H9 (cell line): ENCODE results near the gene ARRB1. TPM values are rescaled to one million over a fixed set of nuclear protein-coding genes. Genes with fewer than 3 reads are reported as not detected.

Experiments used
- DNase-seq: peaks from one replicate; pipeline ENCODE4 v3.0.0-alpha.2; 2017
- H2AFZ ChIP-seq: one replicate; pipeline ENCODE4 v1.6.1; 2013; ENCODE audit warnings: mild to moderate bottlenecking, low read length, control low read depth, moderate library complexity
- H2AK5ac ChIP-seq: 2 replicates; pipeline ENCODE4 v1.6.1; 2013; ENCODE audit warnings: low read length, control low read depth, mixed read lengths; ENCODE audit not compliant: insufficient read length
- H2BK120ac ChIP-seq: one replicate; pipeline ENCODE4 v1.6.1; 2013; ENCODE audit warnings: low read depth, mild to moderate bottlenecking, low read length, control low read depth, inconsistent platforms; ENCODE audit not compliant: poor library complexity, severe bottlenecking
- H2BK12ac ChIP-seq: 2 replicates; pipeline ENCODE4 v1.6.1; 2013; ENCODE audit warnings: low read length, control low read depth, mixed read lengths, low read depth; ENCODE audit not compliant: insufficient read length
- H2BK15ac ChIP-seq: 2 replicates; pipeline ENCODE4 v1.6.1; 2013; ENCODE audit warnings: low read depth, low read length, control low read depth
- H2BK20ac ChIP-seq: one replicate; pipeline ENCODE4 v1.6.1; 2013; ENCODE audit warnings: low read depth, mild to moderate bottlenecking, low read length, control low read depth, inconsistent platforms; ENCODE audit not compliant: poor library complexity, severe bottlenecking
- H2BK5ac ChIP-seq: 2 replicates; pipeline ENCODE4 v1.6.1; 2013; ENCODE audit warnings: low read length, control low read depth, mixed read lengths; ENCODE audit not compliant: insufficient read length
- H3K14ac ChIP-seq: 2 replicates; pipeline ENCODE4 v1.6.1; 2013; ENCODE audit warnings: low read length, control low read depth; ENCODE audit not compliant: insufficient read depth
- H3K18ac ChIP-seq: 2 replicates; pipeline ENCODE4 v1.6.1; 2013; ENCODE audit warnings: low read depth, mild to moderate bottlenecking, mixed read lengths, low read length, control low read depth; ENCODE audit not compliant: insufficient read length
- H3K23ac ChIP-seq: 2 replicates; pipeline ENCODE4 v1.6.1; 2013; ENCODE audit warnings: low read length, control low read depth, mixed read lengths, low read depth; ENCODE audit not compliant: insufficient read length
- H3K23me2 ChIP-seq: 2 replicates; pipeline ENCODE4 v1.6.1; 2013; ENCODE audit warnings: low read depth, mild to moderate bottlenecking, mixed read lengths, low read length, control low read depth; ENCODE audit not compliant: insufficient read length, poor library complexity, severe bottlenecking
- H3K27ac ChIP-seq: 2 replicates; pipeline ENCODE4 v1.5.1; 2013; ENCODE audit warnings: low read length, control low read depth, mixed read lengths, low read depth; ENCODE audit not compliant: insufficient read length
- H3K27me3 ChIP-seq: 2 replicates; pipeline ENCODE4 v1.6.1; 2013; ENCODE audit warnings: low read length, control low read depth, inconsistent platforms; ENCODE audit not compliant: insufficient read depth
- H3K4ac ChIP-seq: 2 replicates; pipeline ENCODE4 v1.6.1; 2013; ENCODE audit warnings: low read depth, mild to moderate bottlenecking, control low read depth, inconsistent platforms, low read length, moderate library complexity
- H3K4me1 ChIP-seq: 2 replicates; pipeline ENCODE4 v1.6.1; 2013; ENCODE audit warnings: low read length, control low read depth, inconsistent platforms; ENCODE audit not compliant: insufficient read depth
- H3K4me2 ChIP-seq: 2 replicates; pipeline ENCODE4 v1.6.1; 2013; ENCODE audit warnings: low read length, control low read depth, mixed read lengths; ENCODE audit not compliant: insufficient read length, insufficient read depth
- H3K56ac ChIP-seq: 2 replicates; pipeline ENCODE4 v1.6.1; 2013; ENCODE audit warnings: low read depth, mild to moderate bottlenecking, mixed read lengths, low read length, control low read depth; ENCODE audit not compliant: insufficient read length
- H3K79me1 ChIP-seq: 2 replicates; pipeline ENCODE4 v1.6.1; 2013; ENCODE audit warnings: low read depth, mild to moderate bottlenecking, moderate library complexity, low read length, control low read depth, inconsistent platforms; ENCODE audit not compliant: insufficient read depth, poor library complexity, severe bottlenecking
- H3K79me2 ChIP-seq: 2 replicates; pipeline ENCODE4 v1.6.1; 2013; ENCODE audit warnings: low read length, control low read depth, inconsistent platforms; ENCODE audit not compliant: insufficient read depth
- H3K9ac ChIP-seq: 2 replicates; pipeline ENCODE4 v1.6.1; 2013; ENCODE audit warnings: low read length, control low read depth, mixed read lengths; ENCODE audit not compliant: insufficient read length; ENCODE audit errors: extremely low read depth
- H3K9me3 ChIP-seq: one replicate; pipeline ENCODE4 v1.6.1; 2013; ENCODE audit warnings: low read depth, low read length, inconsistent platforms; ENCODE audit not compliant: control insufficient read depth
- H3T11ph ChIP-seq: one replicate; pipeline ENCODE4 v1.6.1; 2013; ENCODE audit warnings: mild to moderate bottlenecking, low read length, control low read depth, inconsistent platforms
- H4K20me1 ChIP-seq: one replicate; pipeline ENCODE4 v1.6.1; 2013; ENCODE audit not compliant: control insufficient read depth, insufficient read length, insufficient read depth
- H4K5ac ChIP-seq: 2 replicates; pipeline ENCODE4 v1.6.1; 2013; ENCODE audit warnings: low read depth, mild to moderate bottlenecking, mixed read lengths, low read length, control low read depth; ENCODE audit not compliant: insufficient read length
- H4K8ac ChIP-seq: replicated peaks from 2 replicates; pipeline ENCODE4 v1.6.1; 2013; ENCODE audit warnings: low read length, control low read depth, mixed read lengths, low read depth; ENCODE audit not compliant: insufficient read length
- H4K91ac ChIP-seq: 2 replicates; pipeline ENCODE4 v1.6.1; 2013; ENCODE audit warnings: low read depth, mild to moderate bottlenecking, moderate library complexity, mixed read lengths, low read length, control low read depth; ENCODE audit not compliant: insufficient read length
- H3K27ac Mint-ChIP-seq, 3 experiments: 2 replicates in 2 of 3; 3 replicates in 1 of 3; pipeline ENCODE4 v1.8.0; 2020 to 2021; ENCODE audit warnings: mixed read lengths in 3 of 3, mild to moderate bottlenecking in 1 of 3, moderate library complexity in 1 of 3
- H3K27me3 Mint-ChIP-seq: 2 replicates; pipeline ENCODE4 v1.8.0; 2021; ENCODE audit warnings: low read depth, mild to moderate bottlenecking, moderate library complexity, mixed read lengths
- H3K36me3 Mint-ChIP-seq, 3 experiments: 2 replicates in 2 of 3; 3 replicates in 1 of 3; pipeline ENCODE4 v1.8.0; 2020 to 2021; ENCODE audit warnings: low read depth in 3 of 3, mixed read lengths in 3 of 3; ENCODE audit not compliant: insufficient read depth in 1 of 3
- H3K4me1 Mint-ChIP-seq, 2 experiments: 2 replicates each; pipeline ENCODE4 v1.8.0; 2020; ENCODE audit warnings: mixed read lengths in 2 of 2
- H3K4me3 Mint-ChIP-seq, 2 experiments: 2 replicates in 1 of 2; 3 replicates in 1 of 2; pipeline ENCODE4 v1.8.0; 2020 to 2021; ENCODE audit warnings: mild to moderate bottlenecking in 2 of 2, mixed read lengths in 2 of 2, moderate library complexity in 1 of 2
- H3K9me3 Mint-ChIP-seq, 2 experiments: 2 replicates in 1 of 2; 3 replicates in 1 of 2; pipeline ENCODE4 v1.8.0; 2020; ENCODE audit warnings: mild to moderate bottlenecking in 2 of 2, mixed read lengths in 2 of 2, moderate library complexity in 1 of 2
- WGBS: extraction: QIAGEN DNeasy Blood & Tissue Kit; methylation state at CpG from one replicate; pipeline ENCODE4 v1.1.7; 2013; ENCODE audit warnings: missing lambda C conversion rate, low lambda C conversion rate, mixed read lengths; ENCODE audit not compliant: insufficient read length; ENCODE audit errors: extremely low coverage; 5-methylcytosine and 5-hydroxymethylcytosine counted together
- total RNA-seq: library from RNA; stranded (reverse); gene quantifications from 2 replicates; pipeline ENCODE4 v1.2.1, GENCODE V29; 2021
- TF ChIP-seq, protein P1 (sequence below): fragments of 200-600 bp; sonication (generic); conservative IDR thresholded peaks from 3 replicates; pipeline ENCODE4 v1.8.0; 2021; ENCODE audit warnings: antibody characterized with exemption, mild to moderate bottlenecking

The ARRB1 gene
- total RNA-seq, 1 experiment from 2014 or later: 20.6 TPM

DNA sequence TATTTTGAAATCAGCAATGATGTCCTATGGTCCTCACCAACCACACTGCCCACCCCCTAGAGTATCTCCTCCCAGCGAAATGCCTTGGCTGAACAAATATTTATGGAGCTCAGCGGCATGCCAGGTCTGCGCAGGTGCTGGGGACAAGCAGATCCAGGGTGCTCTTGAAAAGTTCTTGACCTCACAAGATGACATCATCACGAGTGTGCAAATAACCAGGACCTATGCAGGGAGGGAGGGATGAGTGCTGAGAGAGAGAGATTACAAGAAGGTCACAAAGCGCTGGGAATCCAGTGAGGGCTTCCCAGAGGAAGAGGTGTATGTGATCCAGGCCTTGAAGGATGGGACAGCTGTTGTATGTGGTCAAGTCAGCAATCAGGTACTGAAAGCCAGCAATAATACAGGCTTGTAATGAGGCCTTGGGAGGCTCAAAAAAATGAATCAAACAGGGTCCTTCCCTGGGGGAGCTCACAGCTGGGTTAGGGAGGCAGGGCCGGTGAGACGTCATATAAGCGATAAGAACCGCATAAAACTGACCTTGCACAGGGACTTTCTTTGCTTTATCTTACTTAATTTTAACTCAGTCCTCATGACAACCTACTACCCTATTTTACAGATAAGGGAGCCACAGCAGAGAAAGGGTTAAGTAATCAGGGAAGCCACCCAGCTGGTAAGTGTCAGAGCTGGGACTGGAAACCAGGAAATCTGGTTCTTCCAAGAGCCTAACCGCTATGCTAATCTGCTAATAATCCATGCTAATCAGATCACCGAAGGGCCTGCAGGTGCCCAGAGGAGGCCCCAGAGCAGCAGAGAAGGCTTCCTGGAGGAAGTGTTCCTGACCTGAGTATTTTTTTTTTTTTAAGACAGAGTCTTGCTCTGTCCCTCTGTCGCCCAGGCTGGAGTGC is 8.2 kb downstream of the ARRB1 start:
- DNase-seq: peak; percentile 85
- H3K4me3 Mint-ChIP-seq: peak overlapping the region; percentile 22 to 30; a peak in 2 of 5 replicates
- H3K27ac Mint-ChIP-seq: peak overlapping the region; percentile 65 to 94 (median 85); a peak in 6 of 7 replicates
- H3K27me3 Mint-ChIP-seq: no peaks in the 10 kb centered on the region
- Histone ChIP-seq H3K79me2 (no peaks in the 10 kb centered on the region), H3K23me2 (no peaks in the 10 kb centered on the region), H3K4me1 (peaks cover 15% of the 10 kb centered on the region; the same call in 1 of the 2 replicates), H3K27ac (no peak overlapping the region), H2BK12ac (no peak overlapping the region), H4K91ac (no peak overlapping the region), H3K14ac (no peak overlapping the region), H3K4ac (no peak overlapping the region), H4K5ac (no peak overlapping the region), H2AK5ac (no peak overlapping the region), H3K56ac (no peak overlapping the region), H2BK120ac (no peak overlapping the region), H2BK20ac (no peak overlapping the region), H2AFZ (no peak overlapping the region), H4K20me1 (no peaks in the 10 kb centered on the region), H2BK15ac (no peak overlapping the region), H3K23ac (no peak overlapping the region), H4K8ac (no peak overlapping the region), H3K27me3 (no peaks in the 10 kb centered on the region), H3K4me2 (no peak overlapping the region), H3K18ac (no peak overlapping the region), H3T11ph (no peak overlapping the region), H2BK5ac (no peak overlapping the region), H3K9ac (no peak overlapping the region), H3K79me1 (no peaks in the 10 kb centered on the region), H3K9me3 (no peaks in the 10 kb centered on the region)
- WGBS: no CpG with 5 or more reads among the region's 12 CpGs
- H3K9me3 Mint-ChIP-seq: no peaks in the 10 kb centered on the region
- H3K4me1 Mint-ChIP-seq: peaks cover 79 to 85% of the 10 kb centered on the region in 2 experiments
- TF ChIP-seq, protein P1, sequence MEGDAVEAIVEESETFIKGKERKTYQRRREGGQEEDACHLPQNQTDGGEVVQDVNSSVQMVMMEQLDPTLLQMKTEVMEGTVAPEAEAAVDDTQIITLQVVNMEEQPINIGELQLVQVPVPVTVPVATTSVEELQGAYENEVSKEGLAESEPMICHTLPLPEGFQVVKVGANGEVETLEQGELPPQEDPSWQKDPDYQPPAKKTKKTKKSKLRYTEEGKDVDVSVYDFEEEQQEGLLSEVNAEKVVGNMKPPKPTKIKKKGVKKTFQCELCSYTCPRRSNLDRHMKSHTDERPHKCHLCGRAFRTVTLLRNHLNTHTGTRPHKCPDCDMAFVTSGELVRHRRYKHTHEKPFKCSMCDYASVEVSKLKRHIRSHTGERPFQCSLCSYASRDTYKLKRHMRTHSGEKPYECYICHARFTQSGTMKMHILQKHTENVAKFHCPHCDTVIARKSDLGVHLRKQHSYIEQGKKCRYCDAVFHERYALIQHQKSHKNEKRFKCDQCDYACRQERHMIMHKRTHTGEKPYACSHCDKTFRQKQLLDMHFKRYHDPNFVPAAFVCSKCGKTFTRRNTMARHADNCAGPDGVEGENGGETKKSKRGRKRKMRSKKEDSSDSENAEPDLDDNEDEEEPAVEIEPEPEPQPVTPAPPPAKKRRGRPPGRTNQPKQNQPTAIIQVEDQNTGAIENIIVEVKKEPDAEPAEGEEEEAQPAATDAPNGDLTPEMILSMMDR: no peak
- no peaks in the 10 kb centered on the region; a peak in 1 of 7 replicates for H3K36me3 Mint-ChIP-seq
